IMR-90 (cell line): ENCODE measurements around the gene RAP2B. TPM values are rescaled to one million over a fixed set of nuclear protein-coding genes. Genes with fewer than 3 reads are reported as not detected.

ENCODE experiments used
- ATAC-seq: fragments of 200-7000 bp; cut with Tn5 transposase; 2 replicates; pipeline ENCODE4 v1.9.1; 2020; ENCODE audit warnings: low read depth, mild to moderate bottlenecking, moderate library complexity
- BruUV-seq: library from RNA; stranded (reverse); fragments of 400-500 nt; replicated peaks from 2 replicates; lab custom pipeline; 2021; lab: Mats Ljungman, UMichigan
- CTCF ChIA-PET: fragments of 300-600 bp; formaldehyde crosslinking; extraction: SDS; loops from one replicate; lab custom pipeline; 2021; ENCODE audit warnings: antibody characterized with exemption; lab: Yijun Ruan, JAX
- POLR2A ChIA-PET: fragments of 300-600 bp; sonication (Branson Sonifier 250); formaldehyde crosslinking; loops from one replicate; lab custom pipeline; 2022; ENCODE audit warnings: antibody characterized with exemption; ENCODE audit not compliant: unreplicated experiment; lab: Charles Lee
- DNase-seq: peaks from one replicate; pipeline ENCODE4 v3.0.0; 2013
- H2AFZ ChIP-seq: replicated peaks from 2 replicates; pipeline ENCODE3; 2013; ENCODE audit warnings: low read length, mild to moderate bottlenecking; ENCODE audit not compliant: poor library complexity
- H2AK5ac ChIP-seq: 2 replicates; pipeline ENCODE4 v1.6.1; 2013; ENCODE audit warnings: low read depth, low read length, inconsistent platforms
- H2AK9ac ChIP-seq: replicated peaks from 2 replicates; pipeline ENCODE3; 2013; ENCODE audit warnings: mild to moderate bottlenecking, low read depth, low read length, moderate library complexity; ENCODE audit not compliant: poor library complexity
- H2BK120ac ChIP-seq: 2 replicates; pipeline ENCODE4 v1.6.1; 2013; ENCODE audit warnings: low read depth, low read length, inconsistent platforms
- H2BK15ac ChIP-seq: 3 replicates; pipeline ENCODE4 v1.6.1; 2013; ENCODE audit warnings: low read depth, low read length, inconsistent platforms
- H2BK20ac ChIP-seq: 2 replicates; pipeline ENCODE4 v1.6.1; 2013; ENCODE audit warnings: low read depth, mild to moderate bottlenecking, inconsistent platforms, low read length, moderate library complexity
- H2BK5ac ChIP-seq: 2 replicates; pipeline ENCODE4 v1.6.1; 2013; ENCODE audit warnings: mild to moderate bottlenecking, low read depth, low read length, inconsistent platforms; ENCODE audit not compliant: poor library complexity, severe bottlenecking
- H3K14ac ChIP-seq: replicated peaks from 2 replicates; pipeline ENCODE4 v1.6.1; 2013; ENCODE audit warnings: low read depth, low read length, inconsistent platforms
- H3K18ac ChIP-seq: 2 replicates; pipeline ENCODE4 v1.6.1; 2013; ENCODE audit warnings: low read depth, low read length, control low read depth
- H3K23ac ChIP-seq: 2 replicates; pipeline ENCODE4 v1.6.1; 2013; ENCODE audit warnings: low read depth, low read length, inconsistent platforms
- H3K27ac ChIP-seq: 2 replicates; pipeline ENCODE4 v1.5.1; 2013; ENCODE audit warnings: mild to moderate bottlenecking, control low read depth, low read length; ENCODE audit not compliant: insufficient read depth
- H3K27me3 ChIP-seq: 2 replicates; pipeline ENCODE4 v1.6.1; 2013; ENCODE audit warnings: low read length; ENCODE audit not compliant: control insufficient read depth, insufficient read depth
- H3K36me3 ChIP-seq: 2 replicates; pipeline ENCODE4 v1.6.1; 2013; ENCODE audit warnings: low read length, mixed read lengths; ENCODE audit not compliant: control insufficient read depth, insufficient read depth
- H3K4ac ChIP-seq: 2 replicates; pipeline ENCODE4 v1.6.1; 2013; ENCODE audit warnings: low read depth, low read length, inconsistent platforms
- H3K4me1 ChIP-seq: 2 replicates; pipeline ENCODE4 v1.6.1; 2013; ENCODE audit warnings: low read length, mixed read lengths; ENCODE audit not compliant: control insufficient read depth, insufficient read depth
- H3K4me2 ChIP-seq: 2 replicates; pipeline ENCODE4 v1.6.1; 2013; ENCODE audit warnings: low read depth, mild to moderate bottlenecking, control low read depth, low read length, moderate library complexity
- H3K4me3 ChIP-seq: 2 replicates; pipeline ENCODE4 v1.5.1; 2013; ENCODE audit warnings: low read depth, mild to moderate bottlenecking, control low read depth, low read length, moderate library complexity; ENCODE audit not compliant: insufficient read depth
- H3K56ac ChIP-seq: 2 replicates; pipeline ENCODE4 v1.6.1; 2013; ENCODE audit warnings: low read length, inconsistent platforms; ENCODE audit not compliant: insufficient read depth; ENCODE audit errors: extremely low read depth
- H3K79me1 ChIP-seq, 2 experiments: 2 replicates each; pipeline ENCODE4 v1.6.1; 2013; ENCODE audit warnings: low read length in 2 of 2, inconsistent platforms in 1 of 2, low read depth in 1 of 2
- H3K9ac ChIP-seq: 2 replicates; pipeline ENCODE4 v1.6.1; 2013; ENCODE audit warnings: low read depth, low read length, control low read depth
- H3K9me1 ChIP-seq: 2 replicates; pipeline ENCODE4 v1.6.1; 2013; ENCODE audit warnings: low read length, inconsistent platforms; ENCODE audit not compliant: insufficient read depth
- H3K9me3 ChIP-seq: 2 replicates; pipeline ENCODE4 v1.6.1; 2013; ENCODE audit warnings: low read length; ENCODE audit not compliant: control insufficient read depth, insufficient read depth
- H4K20me1 ChIP-seq: 2 replicates; pipeline ENCODE4 v1.6.1; 2013; ENCODE audit warnings: low read length, inconsistent platforms; ENCODE audit not compliant: insufficient read depth
- H4K5ac ChIP-seq: 2 replicates; pipeline ENCODE4 v1.6.1; 2013; ENCODE audit warnings: mild to moderate bottlenecking, low read depth, low read length, control low read depth
- H4K8ac ChIP-seq, 2 experiments: 2 replicates each; pipeline ENCODE4 v1.6.1; 2013; ENCODE audit warnings: low read depth in 2 of 2, low read length in 2 of 2, control low read depth in 1 of 2, inconsistent platforms in 1 of 2
- H4K91ac ChIP-seq: 2 replicates; pipeline ENCODE4 v1.6.1; 2013; ENCODE audit warnings: low read depth, low read length, inconsistent platforms; ENCODE audit not compliant: insufficient read depth
- CEBPB ChIP-seq: IDR thresholded peaks from 2 replicates; pipeline ENCODE4 v1.6.1; 2012; ENCODE audit warnings: low read depth, low read length, improper control_type of control experiment
- POLR2A ChIP-seq: IDR thresholded peaks from 2 replicates; pipeline ENCODE4 v1.6.1; 2012; ENCODE audit warnings: mild to moderate bottlenecking, low read depth, low read length
- RCOR1 ChIP-seq: IDR thresholded peaks from 2 replicates; pipeline ENCODE4 v1.6.1; 2012; ENCODE audit warnings: mild to moderate bottlenecking, low read length, improper control_type of control experiment; ENCODE audit not compliant: insufficient replicate concordance
- WGBS, 2 experiments: methylation state at CpG; one replicate each; pipeline versions ENCODE4 v1.1.5 to v1.1.7; 2013; ENCODE audit warnings: missing lambda C conversion rate in 2 of 2; ENCODE audit not compliant: insufficient read length in 1 of 2; ENCODE audit errors: extremely low coverage in 2 of 2; 5-methylcytosine and 5-hydroxymethylcytosine counted together
- dilution Hi-C: fragments of 300-500 bp; cut with HindIII; formaldehyde crosslinking; loops from one replicate; pipeline ENCODE4 v1.14.3; 2018; ENCODE audit warnings: low sequenced_read_pairs; ENCODE audit not compliant: unreplicated experiment
- in situ Hi-C: fragments of 300-500 bp; cut with MboI; formaldehyde crosslinking; loops from 3 replicates; pipeline ENCODE4 v1.14.3; 2019; ENCODE audit warnings: low sequenced_read_pairs, inconsistent platforms, mixed read lengths
- intact Hi-C: fragments of 100-400 bp; cut with micrococcal nuclease; formaldehyde crosslinking; loops from 2 replicates; pipeline ENCODE4 v1.10.0; 2022
- polyA plus RNA-seq, 3 experiments: library from polyadenylated mRNA; depleted of rRNA; stranded (reverse); fragments of >200 nt; gene quantifications; 2 replicates each; pipeline ENCODE4 v1.2.3, GENCODE V29; 2012; ENCODE audit warnings: low replicate concordance in 1 of 3
- total RNA-seq: library from RNA; depleted of rRNA; stranded (reverse); fragments of >200 nt; gene quantifications from 2 replicates; pipeline ENCODE4 v1.2.3, GENCODE V29; 2012

The RAP2B gene
- total and polyA plus RNA-seq, 2 of the 4 experiments (the other 2 are of a cell fraction), result 6.6 to 12.4 TPM

GRCh38 chr3:153190923-153191322 lies 28.9 kb downstream of the RAP2B start:
- Histone ChIP-seq H2BK15ac (no peak overlapping the region), H3K18ac (no peak overlapping the region), H4K5ac (no peak overlapping the region), H2BK5ac (no peak overlapping the region), H2BK120ac (no peak overlapping the region), H2AK5ac (no peak overlapping the region), H3K36me3 (no peaks in the 10 kb centered on the region), H3K4me1 (no peaks in the 10 kb centered on the region), H4K8ac (no peak overlapping the region), H3K4me2 (no peak overlapping the region), H3K27me3 (no peaks in the 10 kb centered on the region), H2AFZ (no peak overlapping the region), H3K4ac (no peak overlapping the region), H4K91ac (no peak overlapping the region), H3K79me1 (no peaks in the 10 kb centered on the region), H3K27ac (no peak overlapping the region), H2BK20ac (no peak overlapping the region), H3K9ac (no peak overlapping the region), H3K4me3 (no peak overlapping the region), H4K20me1 (no peaks in the 10 kb centered on the region), H2AK9ac (no peak overlapping the region), H3K56ac (no peak overlapping the region), H3K14ac (no peak overlapping the region), H3K23ac (no peak overlapping the region), H3K9me1 (no peaks in the 10 kb centered on the region), H3K9me3 (no peaks in the 10 kb centered on the region)
- TF ChIP-seq RCOR1 (no peak), CEBPB (no peak), POLR2A (no peak)
- no peak for DNase-seq
- ATAC-seq, result no peak
- in situ Hi-C loops, result no loop called here
- no TSS peak for BruUV-seq
- intact Hi-C loops, result no loop called here
- ChIA-PET POLR2A (no interaction called here), CTCF (interaction anchor here (0.6 kb wide), 1 partner anchor 101 kb away, joined by 8 read pairs; no protein-coding TSS in a partner anchor)
- dilution Hi-C loops, result no loop called here
- no CpG with 5 or more reads among the region's 2 CpGs for WGBS, 2 experiments
